Activated T-cell treated with anti-CD3 and anti-CD28 coated beads, Interleukin-2, amount 50 U/mL, for 48 hours (primary cell): ENCODE results near the gene EYS.
A peak's percentile ranks its signal among the peaks of the same experiment; 100 is the strongest.

Experiments
- DNase-seq, 2 experiments: peaks; one replicate each; pipeline ENCODE4 v3.0.0-alpha.2; 2020

EYS gene

DNA sequence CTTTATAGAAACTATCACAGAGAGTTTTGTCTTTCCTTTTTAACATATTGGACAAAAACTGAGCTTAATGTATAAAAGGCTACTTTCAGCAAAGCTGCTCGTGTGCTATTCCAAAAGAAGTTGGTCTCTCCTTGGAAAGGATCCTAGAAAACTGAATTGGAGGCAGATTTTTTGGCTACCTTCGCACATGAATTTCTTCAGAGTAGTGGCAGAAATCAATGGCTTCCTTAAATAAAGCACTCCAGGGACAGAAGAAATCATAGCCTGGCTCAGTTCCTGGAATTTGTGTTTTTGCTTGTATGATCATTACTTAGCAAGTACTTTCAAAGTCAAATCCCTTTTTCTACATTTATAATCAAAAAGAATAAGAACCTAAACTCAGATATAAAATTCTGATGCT is 1291.1 kb downstream of the EYS start:
- no peak for DNase-seq

DNA sequence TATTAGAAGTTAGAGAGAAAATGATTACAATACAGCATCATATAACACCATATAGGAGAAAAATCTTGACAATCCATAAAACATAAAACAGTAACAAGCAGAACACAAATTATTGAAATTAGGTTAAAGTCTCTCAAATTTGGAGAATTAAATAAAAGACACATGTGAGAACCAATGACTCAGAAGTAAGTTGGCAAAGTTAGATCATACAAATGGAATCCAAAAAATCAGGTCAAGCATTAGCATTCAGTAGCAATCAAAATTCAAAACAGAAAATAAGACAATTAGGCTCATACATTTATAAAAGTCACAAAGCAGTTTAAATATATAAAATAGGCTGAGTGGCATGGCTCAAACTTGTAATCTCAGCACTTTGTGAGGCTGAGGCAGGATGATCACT is 1295.8 kb downstream of the EYS start:
- DNase-seq = no peak

DNA sequence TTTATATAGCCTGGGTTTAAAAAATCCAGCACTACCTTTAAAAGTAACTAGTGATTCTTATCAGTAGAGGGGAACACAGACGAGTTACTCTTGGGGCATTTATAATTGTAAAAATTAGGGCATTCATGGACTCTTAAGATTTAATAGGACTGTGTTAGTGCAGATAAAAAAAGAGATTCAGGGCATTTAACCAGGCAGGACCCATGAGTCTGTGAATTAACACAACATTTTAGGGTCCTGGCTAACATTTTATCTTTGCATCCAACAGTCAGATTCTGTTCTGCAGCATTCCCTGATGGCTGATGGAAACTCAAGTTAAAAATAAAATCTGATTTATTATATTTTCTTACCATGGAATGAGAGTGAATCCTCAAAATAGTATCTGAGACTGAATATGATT is 1297.1 kb downstream of the EYS start:
- no peak for DNase-seq

DNA sequence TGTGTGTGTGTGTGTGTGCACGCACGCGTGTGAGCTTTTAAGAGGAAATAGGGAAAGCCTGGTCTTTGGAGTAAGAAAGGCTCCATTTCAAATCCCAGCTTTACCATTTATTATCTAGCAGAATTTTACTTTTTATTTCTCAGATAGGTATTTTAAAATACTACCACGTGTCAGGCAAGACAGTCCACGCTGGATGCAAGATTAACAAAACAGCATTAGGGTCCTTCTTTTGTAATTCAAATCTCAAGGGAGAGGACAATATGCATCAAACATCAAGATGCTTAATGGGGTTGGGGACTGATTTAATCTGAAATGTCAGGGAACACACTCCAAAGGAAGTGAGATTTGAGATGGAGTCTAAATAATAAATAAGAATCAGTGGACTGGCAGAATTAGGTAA is 1302.6 kb downstream of the EYS start:
- no peak for DNase-seq

DNA sequence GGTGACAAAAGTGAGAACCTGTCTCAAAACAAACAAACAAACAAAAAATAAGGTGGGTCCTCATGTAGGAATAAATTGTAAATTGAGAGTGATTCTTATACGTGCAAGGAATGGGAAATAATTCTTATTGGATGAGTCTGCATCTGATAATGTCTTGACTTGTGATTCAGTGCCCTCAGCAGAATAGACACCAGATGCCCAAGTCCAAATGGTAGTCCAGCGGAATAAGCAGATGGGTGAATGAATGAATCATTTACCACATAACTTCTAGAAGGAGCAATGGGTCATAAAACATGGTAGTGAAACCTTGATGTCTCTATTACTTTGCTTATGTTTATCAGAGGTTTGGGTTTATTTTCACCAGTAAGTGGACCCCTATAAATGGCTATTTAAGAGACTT is 1323.7 kb downstream of the EYS start:
- DNase-seq = no peak

DNA sequence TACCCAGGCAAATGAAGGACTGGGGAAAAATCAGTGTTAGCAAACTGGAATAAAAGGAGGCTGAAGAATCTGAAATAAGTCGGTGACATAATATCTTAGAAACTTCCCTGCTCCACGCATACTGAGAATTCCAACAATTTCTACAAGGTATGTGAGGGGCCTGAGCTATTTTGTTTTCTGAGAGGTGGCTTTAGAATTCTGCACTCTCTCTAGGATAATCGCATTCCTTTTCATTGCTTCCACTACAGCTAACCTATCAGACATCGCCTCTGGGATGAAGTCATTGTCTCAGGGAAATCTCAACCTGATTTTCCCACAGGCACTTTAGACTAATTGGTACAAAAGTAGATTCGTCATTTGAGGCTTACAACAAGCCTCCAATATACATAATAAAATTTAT is 1330.6 kb downstream of the EYS start:
- DNase-seq = no peak

DNA sequence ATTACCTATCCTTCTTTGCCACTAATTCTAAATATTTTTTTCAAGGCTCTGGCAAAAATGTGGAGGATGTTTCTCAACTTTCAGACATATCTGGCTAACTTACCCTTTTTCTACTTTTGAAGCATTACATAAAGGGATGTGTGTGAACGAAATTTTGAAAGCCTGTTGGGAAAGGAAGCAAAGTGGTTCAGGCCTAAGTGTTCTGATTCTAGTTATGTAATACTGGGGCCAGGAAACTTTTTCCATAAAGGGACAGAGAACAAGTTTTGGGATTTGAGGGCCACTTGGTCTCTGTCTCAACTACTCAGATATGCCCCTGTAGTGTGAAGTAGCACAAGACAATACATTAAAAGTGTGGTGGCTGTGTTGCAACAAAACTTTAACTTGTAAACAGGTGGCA is 1349.6 kb downstream of the EYS start:
- no peak for DNase-seq

DNA sequence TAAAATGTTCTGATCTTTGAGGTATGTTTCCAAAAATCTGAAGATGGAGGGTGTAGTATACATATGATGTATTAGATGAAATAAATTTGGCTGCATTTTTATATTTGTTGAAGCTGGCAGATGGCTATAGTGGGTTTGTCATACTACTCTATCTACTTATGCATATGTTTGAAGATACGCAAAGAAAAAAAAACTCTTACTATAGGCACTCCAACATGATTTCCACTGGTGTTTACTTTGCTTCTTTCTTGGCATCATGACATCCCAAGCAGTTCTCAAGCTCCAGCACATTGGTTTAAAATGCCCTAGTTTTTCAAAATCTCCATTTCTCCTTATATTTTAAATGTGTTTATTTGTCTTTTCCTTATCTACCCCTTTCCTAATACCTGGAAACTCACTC is 1359.6 kb downstream of the EYS start:
- no peak for DNase-seq

DNA sequence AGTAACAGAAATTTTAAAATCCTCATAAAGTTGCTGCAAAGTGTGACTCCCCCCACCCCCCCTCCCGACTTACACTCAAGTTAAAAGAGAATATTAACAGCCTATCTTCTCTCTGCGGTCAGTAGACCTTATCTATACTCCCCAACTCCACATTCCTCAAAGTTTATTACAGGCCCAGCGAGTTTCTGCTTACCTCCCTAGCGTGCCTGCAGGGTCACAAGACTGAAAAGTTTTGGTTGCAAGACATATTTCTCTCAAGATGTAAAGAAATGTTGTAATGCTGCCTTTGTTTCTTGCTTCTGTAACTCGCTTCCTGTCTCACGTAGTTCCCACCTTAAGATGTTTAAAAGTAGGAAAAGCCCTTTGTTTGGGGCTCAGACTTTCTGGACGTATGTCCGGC is 1371.8 kb downstream of the EYS start:
- no peak for DNase-seq

DNA sequence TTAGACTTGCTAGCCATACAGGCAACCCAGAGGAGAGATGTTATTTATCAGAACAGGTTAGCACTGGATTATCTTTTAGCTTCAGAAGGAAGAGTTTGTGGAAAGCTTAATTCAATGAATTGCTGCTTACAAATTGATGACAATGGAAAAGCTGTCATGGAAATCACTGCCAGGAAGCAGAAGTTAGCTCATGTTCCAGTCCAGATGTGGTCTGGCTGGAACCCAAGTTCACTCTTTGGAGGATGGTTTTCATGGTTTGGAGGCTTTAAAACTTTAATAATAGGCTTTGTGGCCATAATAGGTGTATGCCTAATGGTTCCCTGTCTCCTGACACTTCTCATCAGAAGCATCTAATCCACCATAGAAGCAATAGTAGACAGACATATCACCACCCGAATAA is 1372.4 kb downstream of the EYS start:
- no peak for DNase-seq

DNA sequence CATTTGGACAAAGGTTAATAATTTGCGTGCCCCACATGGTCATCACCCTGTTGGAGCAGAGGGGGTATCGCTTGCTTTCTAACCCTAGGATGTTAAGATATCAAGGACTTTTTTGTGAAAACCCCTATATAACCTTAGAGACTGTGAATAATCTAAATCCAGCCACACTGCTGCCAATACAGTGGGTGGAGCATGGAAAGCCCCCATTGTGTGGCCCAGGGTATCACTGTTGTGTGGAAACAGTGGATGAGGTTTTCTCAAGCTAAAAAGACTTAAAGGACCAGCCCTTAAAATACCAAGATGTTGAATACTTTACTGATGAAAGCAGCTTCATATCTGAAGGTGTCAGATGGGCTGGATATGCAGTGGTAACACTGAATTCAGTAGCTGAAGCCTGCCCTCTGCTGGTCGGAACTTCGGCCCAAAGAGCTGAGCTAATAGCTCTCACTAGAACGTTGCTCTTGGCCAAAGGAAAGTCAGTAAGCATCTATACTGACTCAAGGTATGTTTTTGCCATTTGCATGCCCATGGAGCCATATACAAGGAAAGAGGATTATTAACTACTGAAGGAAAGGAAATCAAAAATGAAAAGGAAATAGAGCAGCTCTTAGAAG is 1376.2 kb downstream of the EYS start:
- DNase-seq = peak; percentile 46 to 48

DNA sequence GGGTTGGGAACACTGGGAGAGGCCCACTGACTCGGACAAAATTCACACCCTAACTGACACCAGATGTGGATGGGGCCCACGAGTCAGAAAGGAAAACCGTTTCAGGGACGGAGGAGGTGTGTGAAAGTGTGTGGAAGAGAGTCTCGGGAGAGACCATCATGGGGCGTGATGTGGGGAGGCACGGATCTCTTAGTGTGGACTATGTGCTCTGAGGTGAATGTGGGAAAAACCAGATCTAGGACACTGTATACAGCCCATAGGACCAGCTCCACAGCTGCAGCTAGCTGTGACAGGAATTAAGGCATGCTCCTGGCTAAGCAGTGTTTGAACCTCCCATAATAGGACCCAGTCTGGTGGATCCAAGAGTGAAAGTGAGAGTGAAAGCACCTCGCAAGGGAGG is 1380.1 kb downstream of the EYS start:
- DNase-seq = no peak

DNA sequence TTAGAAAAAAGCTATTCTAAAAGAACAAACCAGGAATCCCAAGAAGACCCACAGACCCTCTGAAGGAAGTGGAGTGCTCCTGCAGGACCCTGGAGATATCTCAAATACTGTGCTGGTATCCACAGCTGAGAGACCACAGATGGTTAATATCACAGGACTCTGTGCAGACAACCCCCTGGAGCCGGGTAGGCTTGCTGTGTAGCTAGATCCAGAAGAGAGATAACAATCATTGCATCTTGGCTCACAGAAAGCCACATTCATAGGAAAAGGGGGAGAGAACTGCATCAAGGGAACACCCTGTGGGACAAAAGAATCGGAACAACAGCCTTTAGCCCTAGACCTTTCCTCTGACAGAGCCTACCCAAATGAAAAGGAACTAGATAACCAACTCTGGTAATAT is 1381.9 kb downstream of the EYS start:
- no peak for DNase-seq

DNA sequence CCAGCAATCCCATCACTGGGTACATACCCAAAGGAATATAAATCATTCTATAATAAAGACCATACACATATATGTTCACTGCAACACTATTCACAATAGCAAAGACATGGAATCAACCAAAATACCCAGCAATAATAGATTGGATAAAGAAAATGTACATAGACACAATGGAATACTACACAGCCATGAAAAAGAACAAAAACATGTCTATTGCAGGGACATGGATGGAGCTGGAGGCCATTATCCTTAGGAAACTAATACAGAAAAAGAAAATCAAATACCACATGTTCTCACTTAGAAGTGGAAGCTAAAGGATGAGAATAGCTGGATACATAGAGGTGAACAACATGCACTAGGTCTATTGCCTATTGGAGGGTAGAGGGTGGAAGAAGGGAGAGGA is 1396.8 kb downstream of the EYS start:
- DNase-seq = no peak

DNA sequence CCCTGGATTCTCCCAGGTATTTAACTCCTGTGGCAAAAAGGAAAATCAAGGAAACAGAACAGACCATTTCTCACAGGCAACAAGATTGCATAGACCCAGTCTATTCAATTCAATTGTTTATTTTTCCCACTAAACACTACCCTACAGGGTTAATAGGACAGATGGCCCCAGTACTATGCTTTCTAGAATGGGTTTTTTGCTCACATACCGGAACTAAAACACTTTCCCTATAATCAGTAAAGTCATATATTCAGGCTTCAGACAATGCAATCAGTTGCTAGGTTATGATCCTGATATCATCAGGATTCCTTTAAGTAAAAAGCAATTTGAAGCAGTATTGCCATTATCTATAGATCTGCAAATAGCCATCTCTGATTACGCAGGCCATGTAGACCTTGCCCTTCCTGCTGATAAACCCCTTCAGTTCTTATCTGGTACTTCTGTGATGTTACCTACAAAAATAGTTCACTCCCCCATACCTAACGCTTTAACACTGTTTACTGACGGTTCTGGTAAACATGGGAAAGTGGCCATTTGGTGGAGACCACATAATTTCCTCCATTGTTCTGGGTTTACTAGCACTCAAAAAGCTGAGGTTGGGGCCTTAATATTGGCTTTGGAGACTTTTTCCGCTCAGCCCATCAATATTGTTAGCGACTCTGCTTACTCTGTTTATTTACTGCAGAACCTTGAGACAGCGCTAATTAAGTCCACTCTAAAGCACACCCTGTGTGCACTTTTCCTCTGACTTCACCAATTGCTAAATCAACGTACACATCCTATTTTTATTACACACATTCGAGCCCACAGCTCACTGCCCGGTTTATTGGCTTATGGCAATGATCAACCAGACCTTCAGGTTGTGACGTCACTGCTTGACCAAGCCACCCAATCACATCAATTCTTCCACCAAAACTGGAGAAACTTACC is 1405.5 kb downstream of the EYS start:
- no peak for DNase-seq

DNA sequence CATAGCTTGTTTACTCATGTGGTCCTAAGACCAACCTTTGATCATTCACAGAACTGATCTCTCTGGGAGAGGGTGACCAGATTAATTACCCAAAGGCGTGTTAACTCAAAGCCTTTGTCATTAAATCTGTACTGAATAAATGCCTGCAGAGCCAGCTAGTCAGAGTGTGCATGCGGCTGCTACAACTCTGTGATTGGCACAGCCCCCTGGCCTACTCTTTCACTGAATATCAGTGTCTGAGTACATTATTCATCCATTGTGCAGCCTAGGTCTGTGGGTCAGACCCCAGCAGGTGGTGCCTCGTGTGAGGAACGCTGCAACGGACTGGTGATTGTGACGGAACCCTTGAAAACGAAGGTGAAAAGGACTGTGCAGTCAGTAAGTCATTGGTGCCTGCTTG is 1407.8 kb downstream of the EYS start:
- no peak for DNase-seq

DNA sequence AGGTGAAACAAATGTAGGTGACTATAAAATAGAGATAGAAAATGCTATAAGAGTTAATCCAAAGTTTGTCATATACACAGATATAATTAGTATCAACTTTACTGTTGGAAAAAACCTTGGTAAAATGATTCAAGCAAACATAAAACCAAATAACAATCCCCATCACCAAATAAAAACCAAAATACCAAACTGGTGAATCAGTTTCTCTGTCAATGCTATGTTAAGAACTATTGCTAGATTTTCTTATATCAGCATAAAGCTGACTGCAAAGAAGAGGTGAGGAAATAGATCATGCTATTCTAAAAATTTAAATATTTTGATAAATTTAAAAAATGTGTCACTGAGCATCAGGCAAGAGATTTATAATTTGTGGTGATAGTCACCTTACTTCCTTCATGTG is 1413.0 kb downstream of the EYS start:
- DNase-seq = no peak

DNA sequence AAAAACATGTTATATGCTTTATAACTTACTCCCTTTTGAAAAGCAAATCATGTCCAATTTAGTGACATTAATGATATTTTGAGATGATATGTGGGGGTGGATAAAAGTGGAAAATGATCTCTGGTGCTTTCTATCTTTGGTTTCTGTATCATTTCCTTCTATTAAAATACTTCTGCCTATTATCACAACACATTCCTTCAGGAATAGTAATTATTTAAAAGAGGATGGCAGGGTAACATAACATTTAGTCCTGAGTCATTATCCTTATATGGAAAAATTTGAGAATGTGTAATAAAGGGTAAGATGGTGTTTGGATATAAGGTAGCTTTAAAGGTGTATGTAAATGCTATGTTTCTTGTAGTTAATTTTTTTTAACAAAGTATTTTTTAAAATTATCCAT is 1413.7 kb downstream of the EYS start:
- DNase-seq = no peak

DNA sequence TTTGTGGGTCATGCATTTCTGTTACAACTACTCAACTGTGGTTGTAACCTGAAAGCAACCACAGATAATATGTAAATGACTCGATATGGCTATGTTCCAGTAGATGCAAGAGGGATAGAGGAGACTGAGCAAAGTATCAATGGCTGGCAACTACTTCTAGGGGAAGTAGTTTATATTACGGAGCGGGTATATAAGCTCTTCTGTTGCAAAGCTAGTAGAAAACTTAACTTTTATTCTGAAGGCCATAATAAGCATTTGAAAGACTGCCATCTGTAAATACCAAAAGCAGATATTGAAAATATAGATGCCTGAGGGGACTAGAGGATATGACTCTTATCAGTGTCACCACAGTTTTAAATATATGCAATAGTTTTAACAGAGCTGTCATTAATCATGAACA is 1416.2 kb downstream of the EYS start:
- DNase-seq = no peak

DNA sequence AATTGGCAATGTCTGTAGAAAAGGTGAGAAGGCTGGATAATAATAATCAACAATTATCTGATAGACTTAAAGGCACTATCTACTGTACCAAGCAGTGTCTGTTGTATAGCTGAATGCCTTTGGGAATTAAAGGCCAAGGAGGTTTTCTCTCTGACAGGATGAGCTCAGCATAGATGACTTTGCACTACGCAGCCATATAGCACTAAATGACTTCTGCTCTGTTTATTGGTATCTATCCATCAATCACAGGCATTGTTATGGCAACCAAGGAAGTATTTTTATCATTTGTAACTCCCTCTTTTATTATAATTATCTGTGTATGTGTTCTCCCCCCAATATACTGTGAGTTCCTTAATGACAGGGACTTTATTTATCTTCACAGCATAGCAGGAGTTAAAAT is 1417.1 kb downstream of the EYS start:
- DNase-seq = no peak

DNA sequence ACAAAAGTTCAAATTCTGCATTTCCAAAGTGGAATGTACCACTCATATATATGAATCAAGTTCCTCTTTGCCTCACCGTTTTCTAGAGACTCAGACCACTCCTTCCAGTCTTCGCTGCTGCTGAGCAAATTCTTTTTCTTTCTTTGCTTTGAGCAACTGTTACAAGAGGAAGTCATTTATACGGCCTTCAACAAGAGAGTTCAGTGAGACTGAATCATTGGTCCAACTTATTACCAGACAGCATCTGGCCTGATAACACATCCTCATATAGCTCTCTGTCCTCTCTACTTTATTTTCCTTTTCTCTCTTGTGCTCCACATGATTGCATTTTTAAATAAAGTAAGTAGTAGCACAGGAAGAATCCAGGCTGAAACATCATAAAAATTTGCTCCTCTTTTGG is 1418.7 kb downstream of the EYS start:
- DNase-seq = no peak

DNA sequence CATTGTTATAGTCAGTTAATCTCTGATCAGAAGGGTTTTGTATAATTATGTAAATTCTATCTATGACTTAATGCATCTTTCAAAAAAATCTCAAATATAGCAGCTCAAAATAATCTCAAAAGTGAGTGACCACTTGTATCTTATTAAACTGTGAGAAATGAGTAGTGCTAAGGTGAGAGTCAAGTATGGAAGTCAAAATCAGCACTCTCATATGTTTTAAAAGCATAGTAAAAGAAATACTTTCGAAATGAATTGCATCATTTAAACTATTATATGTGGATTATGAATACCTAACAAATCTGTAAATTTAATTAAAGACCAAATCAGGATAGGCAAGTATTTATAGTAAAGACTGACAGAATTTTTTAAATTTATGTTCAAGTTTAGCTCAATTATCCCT is 1425.9 kb downstream of the EYS start:
- DNase-seq = no peak

DNA sequence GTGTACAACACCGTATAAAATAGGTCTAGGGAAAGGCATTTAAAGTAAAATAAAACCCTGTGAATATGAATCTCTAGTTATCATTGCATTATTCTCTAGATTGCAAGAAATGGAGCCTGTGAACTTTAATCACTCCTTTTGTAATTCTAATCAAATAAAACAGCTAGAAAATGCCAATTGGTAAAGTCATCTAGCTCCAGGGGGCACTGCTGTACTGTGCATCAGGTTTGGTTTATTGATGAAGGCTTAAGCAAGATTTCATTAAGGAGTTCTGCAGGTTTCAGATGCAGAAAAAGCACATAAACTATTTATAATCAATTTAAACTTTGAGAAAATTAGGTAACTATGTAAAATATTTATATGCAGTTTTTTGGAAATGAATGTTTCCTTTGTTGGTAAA is 1426.5 kb downstream of the EYS start:
- DNase-seq = no peak

DNA sequence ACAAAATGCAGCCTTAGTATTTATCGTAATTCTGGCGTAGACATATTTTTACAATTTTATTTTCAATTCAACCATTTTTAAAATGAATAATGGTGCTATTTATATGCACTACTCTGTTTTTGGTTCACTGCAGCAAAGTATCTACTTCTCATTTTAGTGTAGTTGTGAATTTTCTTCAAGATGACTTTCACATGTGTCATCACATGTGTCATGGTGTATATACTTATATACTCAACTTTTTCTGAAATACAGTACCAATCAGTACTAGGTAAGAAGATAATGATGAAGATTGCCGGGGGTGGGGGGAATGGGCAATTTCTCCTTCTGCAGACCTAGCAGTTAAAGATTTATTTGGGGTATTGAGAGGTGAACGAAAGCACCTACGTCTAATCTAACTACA is 1436.9 kb downstream of the EYS start:
- no peak for DNase-seq

DNA sequence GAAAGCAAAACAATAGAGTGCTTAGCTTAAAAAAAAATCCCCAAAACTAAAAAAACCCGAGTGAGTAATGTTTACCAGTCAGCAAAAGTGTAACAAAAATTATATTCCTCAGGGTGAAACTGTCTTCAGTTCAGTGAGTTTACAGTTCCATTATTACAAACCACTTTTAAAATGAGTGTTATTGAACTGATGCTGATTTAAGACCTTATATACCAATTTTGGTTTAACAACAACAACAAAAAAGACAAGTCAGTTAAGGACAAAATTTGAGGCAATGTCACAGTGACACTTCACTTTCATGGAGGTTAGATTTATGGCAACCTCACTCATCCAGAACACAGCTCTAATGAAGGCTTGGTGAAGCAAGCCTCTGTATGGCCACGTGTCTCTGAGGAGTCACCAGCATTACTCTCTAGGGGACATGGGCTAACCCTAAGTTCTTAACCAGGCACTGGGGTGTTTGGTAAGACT is 1440.6 kb downstream of the EYS start:
- no peak for DNase-seq
